ENCODE results near the gene DENND10.
"Not testable (repeated sequence)": the region's sequence is repeated elsewhere in the genome, so short reads cannot be mapped to it uniquely, and the experiment has no call there.

DENND10 gene

DNA sequence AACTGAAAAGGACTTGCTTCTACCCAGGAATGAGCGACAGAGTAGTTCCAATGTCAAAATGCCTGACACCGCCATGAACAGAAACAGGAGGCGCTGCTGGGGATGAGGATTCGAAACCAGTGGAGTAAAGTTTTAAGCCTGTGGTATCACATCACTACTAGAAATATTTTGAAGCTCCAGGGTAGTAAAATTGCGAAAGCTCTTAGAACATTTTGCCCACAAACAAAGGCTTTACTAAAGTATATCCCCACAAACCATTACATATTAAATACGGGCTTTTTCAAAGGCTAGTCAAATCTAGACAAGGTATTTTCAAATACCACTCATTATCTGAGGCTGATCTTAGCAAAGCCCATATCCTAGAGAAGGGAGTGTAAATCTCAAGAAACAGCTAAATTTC, 72.3 kb downstream of the DENND10 start:
- peak; percentile 91 for DNase-seq

DNA sequence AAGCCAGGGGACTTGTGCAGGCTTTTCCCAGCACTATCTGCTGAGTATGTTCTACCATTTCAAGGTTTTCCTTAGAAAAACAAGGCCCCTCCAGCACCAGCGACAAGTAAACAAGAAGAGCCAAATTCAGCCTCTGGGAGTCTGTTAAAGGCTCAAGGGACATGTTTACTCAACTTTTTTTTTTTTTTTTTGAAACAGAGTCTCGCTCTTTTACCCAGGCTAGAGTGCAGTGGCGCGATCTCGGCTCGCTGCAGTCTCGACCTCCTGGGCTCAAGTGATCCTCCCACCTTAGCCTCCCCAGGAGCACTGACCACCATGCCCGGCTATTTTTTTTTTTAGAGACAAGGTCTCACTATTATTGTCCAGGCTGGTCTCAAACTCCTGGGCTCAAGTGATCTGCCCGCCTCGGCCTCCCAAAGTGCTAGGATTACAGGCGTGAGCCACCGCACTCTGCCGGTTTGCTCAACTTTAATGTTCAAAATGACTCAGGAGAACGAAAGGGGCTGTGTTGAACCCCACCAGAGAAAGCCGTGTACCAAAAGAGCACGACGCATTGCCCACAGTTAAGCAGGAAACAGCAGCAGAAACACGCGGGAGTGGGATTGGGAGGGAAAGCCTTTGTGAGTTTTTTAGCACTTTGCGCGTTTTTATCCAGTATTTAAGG, 73.9 kb downstream of the DENND10 start:
- DNase-seq: no peak

DNA sequence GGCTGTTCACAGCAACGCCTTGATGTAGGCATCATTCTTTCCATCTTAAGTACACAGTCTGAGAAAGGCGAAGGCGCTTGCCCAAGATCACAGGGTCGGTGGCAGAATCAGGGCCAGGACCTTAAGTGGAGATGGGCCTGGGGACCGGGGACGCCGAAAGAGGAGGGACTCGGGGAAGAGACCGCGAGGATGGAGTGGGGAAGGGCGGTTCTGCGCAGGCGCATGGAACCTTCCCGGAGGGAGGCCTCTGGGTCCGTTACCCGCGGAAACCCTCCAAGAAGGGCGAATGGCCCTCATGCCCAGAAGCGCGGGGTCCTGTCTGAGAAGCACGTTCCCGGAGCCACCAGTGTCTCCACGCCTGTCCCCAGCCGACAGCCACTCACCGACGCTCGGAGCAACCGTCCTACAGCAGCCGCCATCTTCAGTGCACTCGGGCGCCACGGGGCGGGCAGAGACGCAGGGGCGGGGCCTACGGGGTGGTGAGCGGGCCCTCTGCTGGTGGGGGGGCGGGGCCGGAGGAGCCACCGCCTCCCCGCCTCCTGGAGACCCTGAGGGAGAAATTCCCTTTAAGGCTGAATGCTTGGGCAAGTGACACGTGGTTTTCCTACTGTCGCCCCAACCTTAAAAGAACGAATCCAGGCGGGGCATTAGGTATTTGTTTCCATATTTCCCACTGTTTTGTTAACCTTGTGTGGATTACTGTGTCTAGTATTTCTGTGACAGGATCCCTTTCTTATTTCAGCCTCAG, 74.6 kb downstream of the DENND10 start, which contains the start of gene PRDX3:
PRDX3 (minus strand) TSS at position 441 of the 748 bp plus-strand sequence; CDS start at position 419, 22 bp downstream.
- DNase-seq: peak; percentile 80

DNA sequence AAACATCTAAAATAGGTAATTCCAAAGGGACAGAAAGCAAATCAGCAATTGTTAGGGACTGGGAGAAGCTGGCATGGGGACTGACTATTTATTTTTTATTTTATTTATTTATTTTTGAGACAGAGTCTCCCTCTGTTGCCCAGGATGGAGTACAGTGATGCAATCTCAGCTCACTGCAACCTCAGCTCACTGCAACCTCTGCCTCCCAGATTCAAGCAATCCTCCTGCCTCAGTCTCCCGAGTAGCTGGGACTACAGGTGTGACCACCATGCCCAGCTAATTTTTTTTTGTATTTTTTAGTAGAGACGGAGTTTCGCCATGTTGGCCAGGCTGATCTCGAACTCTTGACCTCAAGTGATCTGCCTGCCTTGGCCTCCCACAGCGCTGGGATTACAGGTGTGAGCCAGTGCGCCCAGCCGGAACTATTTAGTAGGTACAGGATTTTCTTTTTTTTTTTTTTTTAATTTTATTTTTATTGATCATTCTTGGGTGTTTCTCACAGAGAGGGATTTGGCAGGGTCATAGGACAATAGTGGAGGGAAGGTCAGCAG, 77.0 kb downstream of the DENND10 start:
- DNase-seq: not testable (repeated sequence)

DNA sequence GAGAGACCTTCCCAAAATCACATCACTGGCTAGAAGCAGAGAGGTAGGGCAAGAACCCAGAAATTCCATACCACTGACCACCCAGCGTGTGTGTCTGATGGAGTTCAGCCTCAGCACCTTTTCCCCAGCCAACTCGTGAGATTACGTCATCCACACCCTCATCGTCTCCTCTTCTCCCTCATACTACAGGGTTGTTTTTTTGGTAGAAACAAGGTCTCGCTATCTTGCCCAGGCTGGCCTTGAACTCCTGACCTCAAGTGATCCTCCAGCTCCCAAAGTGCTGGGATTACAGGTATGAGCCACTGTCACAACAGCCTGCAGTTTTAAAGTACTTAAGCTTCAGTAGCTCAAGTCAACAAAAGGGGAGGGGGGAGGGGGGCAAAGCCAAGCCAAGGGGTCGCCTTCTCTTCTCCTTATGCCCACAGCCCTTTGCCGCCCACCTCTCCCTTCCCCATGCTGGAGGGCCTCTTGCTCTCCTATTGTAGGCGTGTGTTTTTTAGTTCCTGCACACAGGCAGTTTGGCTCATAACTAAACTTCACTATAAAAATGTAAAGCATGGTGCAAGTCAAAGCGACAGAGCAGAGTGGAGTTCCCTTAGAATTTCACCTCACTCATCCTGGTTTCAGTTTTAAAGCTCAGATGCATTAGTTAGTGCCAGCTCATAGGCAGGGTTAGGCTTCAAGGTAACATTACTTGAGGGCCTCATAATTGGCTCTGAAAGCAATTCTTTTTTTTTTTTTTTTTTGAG, 79.9 kb downstream of the DENND10 start:
- no peak for DNase-seq
